ENCODE data around the gene HRH3. TPM values are rescaled to one million over a fixed set of nuclear protein-coding genes. Genes with fewer than 3 reads are reported as not detected.

HRH3 gene
- total RNA-seq, 4 donors from 2014 or later = not detected

DNA sequence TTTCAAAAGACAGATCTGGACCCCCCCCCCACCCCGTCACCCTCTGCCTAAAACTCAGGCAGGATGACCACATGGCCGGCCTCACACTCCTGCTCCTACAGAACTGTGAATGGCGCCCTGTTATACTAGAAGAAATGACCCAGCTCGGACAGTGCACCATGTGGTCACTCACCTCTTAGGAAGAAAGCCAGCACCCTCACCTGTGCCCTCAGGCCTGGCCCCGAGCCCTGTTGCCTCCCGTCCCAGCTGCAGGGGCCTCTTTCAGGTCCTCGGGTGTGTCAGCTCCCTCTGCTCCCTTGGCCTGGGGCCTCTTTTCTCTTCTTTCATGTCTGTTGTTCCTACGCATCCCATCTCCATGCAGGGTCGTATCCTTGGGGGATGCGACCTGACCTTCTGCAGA, 42.0 kb upstream of the HRH3 start:
- H3K9me3 ChIP-seq = no peaks in the 10 kb centered on the region
- no peak overlapping the region for H3K27ac ChIP-seq (replicated peaks in 1 of 4)
- TF ChIP-seq, protein P1, sequence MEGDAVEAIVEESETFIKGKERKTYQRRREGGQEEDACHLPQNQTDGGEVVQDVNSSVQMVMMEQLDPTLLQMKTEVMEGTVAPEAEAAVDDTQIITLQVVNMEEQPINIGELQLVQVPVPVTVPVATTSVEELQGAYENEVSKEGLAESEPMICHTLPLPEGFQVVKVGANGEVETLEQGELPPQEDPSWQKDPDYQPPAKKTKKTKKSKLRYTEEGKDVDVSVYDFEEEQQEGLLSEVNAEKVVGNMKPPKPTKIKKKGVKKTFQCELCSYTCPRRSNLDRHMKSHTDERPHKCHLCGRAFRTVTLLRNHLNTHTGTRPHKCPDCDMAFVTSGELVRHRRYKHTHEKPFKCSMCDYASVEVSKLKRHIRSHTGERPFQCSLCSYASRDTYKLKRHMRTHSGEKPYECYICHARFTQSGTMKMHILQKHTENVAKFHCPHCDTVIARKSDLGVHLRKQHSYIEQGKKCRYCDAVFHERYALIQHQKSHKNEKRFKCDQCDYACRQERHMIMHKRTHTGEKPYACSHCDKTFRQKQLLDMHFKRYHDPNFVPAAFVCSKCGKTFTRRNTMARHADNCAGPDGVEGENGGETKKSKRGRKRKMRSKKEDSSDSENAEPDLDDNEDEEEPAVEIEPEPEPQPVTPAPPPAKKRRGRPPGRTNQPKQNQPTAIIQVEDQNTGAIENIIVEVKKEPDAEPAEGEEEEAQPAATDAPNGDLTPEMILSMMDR (IDR thresholded peaks at IDR 0.05) = no peak
- no peak for TF ChIP-seq POLR2A (IDR thresholded peaks at IDR 0.05; ENCODE audit: low read depth)
- TF ChIP-seq POLR2AphosphoS5 (IDR thresholded peaks at IDR 0.05) = no peak
- TF ChIP-seq EP300 (IDR thresholded peaks at IDR 0.05) = no peak
- H3K36me3 ChIP-seq = peaks cover 26 to 90% (median 75%) of the 10 kb centered on the region in 4 donors
- WGBS = 90% methylated on average over 10 of the region's 10 CpGs
- H3K4me1 ChIP-seq = peaks cover 8 to 16% (median 16%) of the 10 kb centered on the region in 4 donors
- no peak overlapping the region for H3K4me3 ChIP-seq
- DNase-seq (ENCODE audit: extremely low spot score) = no peak
- intact Hi-C loops (cut with DNase I) = no loop called here
- no peaks in the 10 kb centered on the region for H3K27me3 ChIP-seq

GRCh38 chr20:62259294-62259565, 39.2 kb upstream of the HRH3 start:
- Histone ChIP-seq H3K27ac (replicated peaks in 1 of 4) (peak overlapping the region in 3 of 4 donors; percentile 25 to 51 (median 48)), H3K4me3 (no peak overlapping the region), H3K27me3 (no peaks in the 10 kb centered on the region), H3K36me3 (peaks cover 35 to 83% (median 65%) of the 10 kb centered on the region in 4 donors), H3K4me1 (peaks cover 5 to 21% (median 16%) of the 10 kb centered on the region in 4 donors), H3K9me3 (no peaks in the 10 kb centered on the region)
- DNase-seq (ENCODE audit: extremely low spot score) = no peak
- intact Hi-C loops (cut with DNase I) = no loop called here
- WGBS = 85% methylated on average over 8 of the region's 8 CpGs
- TF ChIP-seq EP300 (IDR thresholded peaks at IDR 0.05) (no peak), POLR2A (IDR thresholded peaks at IDR 0.05; ENCODE audit: low read depth) (no peak), POLR2AphosphoS5 (IDR thresholded peaks at IDR 0.05) (no peak)
- TF ChIP-seq, protein P1 (IDR thresholded peaks at IDR 0.05) = no peak

- Histone ChIP-seq H3K27me3 (no peaks in the 10 kb centered on the region), H3K27ac (replicated peaks in 1 of 4) (peak overlapping the region in 3 of 4 donors; percentile 25 to 51 (median 48)), H3K9me3 (no peaks in the 10 kb centered on the region), H3K4me3 (no peak overlapping the region), H3K36me3 (peaks cover 35 to 78% (median 60%) of the 10 kb centered on the region in 4 donors), H3K4me1 (peaks cover 5 to 21% (median 16%) of the 10 kb centered on the region in 4 donors)
- TF ChIP-seq EP300 (IDR thresholded peaks at IDR 0.05) (no peak), POLR2A (IDR thresholded peaks at IDR 0.05; ENCODE audit: low read depth) (no peak), POLR2AphosphoS5 (IDR thresholded peaks at IDR 0.05) (peak in 1 of 2 donors; percentile 14)
- TF ChIP-seq, protein P1 (IDR thresholded peaks at IDR 0.05) = no peak
- no peak for DNase-seq (ENCODE audit: extremely low spot score)
- 62% methylated on average over 17 of the region's 20 CpGs for WGBS
- intact Hi-C loops (cut with DNase I) = no loop called here
These were observed 38.6 kb upstream of the HRH3 start for GRCh38 chr20:62258499-62259293.

GRCh38 chr20:62255976-62256375, 35.9 kb upstream of the HRH3 start:
- DNase-seq (ENCODE audit: extremely low spot score) = no peak
- peaks cover 20 to 50% (median 39%) of the 10 kb centered on the region in 4 donors for H3K36me3 ChIP-seq
- H3K4me3 ChIP-seq = no peak overlapping the region
- TF ChIP-seq POLR2AphosphoS5 (IDR thresholded peaks at IDR 0.05) (no peak), EP300 (IDR thresholded peaks at IDR 0.05) (no peak), POLR2A (IDR thresholded peaks at IDR 0.05; ENCODE audit: low read depth) (no peak)
- TF ChIP-seq, protein P1 (IDR thresholded peaks at IDR 0.05) = no peak
- H3K9me3 ChIP-seq = no peaks in the 10 kb centered on the region
- intact Hi-C loops (cut with DNase I) = no loop called here
- 90% methylated on average over 10 of the region's 10 CpGs for WGBS
- H3K4me1 ChIP-seq = peaks cover 5 to 21% (median 18%) of the 10 kb centered on the region in 4 donors
- no peaks in the 10 kb centered on the region for H3K27me3 ChIP-seq
- H3K27ac ChIP-seq (replicated peaks in 1 of 4) = no peak overlapping the region
